Measurements from ENCODE around the gene PODN. TPM values are rescaled to one million over a fixed set of nuclear protein-coding genes. Genes with fewer than 3 reads are reported as not detected.

The PODN gene
- total RNA-seq, 3 donors from 2014 or later (not counting 1 experiment from before 2014, with no cell fraction given) = 8.8 to 13.2 (median 11.2) TPM

- ATAC-seq = peak; percentile 72 to 88 (median 88)
- Mint-ChIP-seq H3K4me1 (peaks cover 24 to 27% of the 10 kb centered on the region in 2 donors), H3K36me3 (no peaks in the 10 kb centered on the region), H3K27me3 (ENCODE audit: low read depth in 2 of 2) (no peaks in the 10 kb centered on the region), H3K27ac (peak overlapping the region; percentile 30 to 59), H3K4me3 (peak overlapping the region; percentile 59), H3K9me3 (no peaks in the 10 kb centered on the region)
- Histone ChIP-seq H3K36me3 (ENCODE audit: control insufficient read depth, insufficient read depth, low read length) (no peaks in the 10 kb centered on the region), H3K4me3 (ENCODE audit: low read length) (no peak overlapping the region), H3K27ac (ENCODE audit: low read length) (no peak overlapping the region), H3K27me3 (ENCODE audit: control insufficient read depth, insufficient read depth, low read length) (no peaks in the 10 kb centered on the region), H3K9me3 (ENCODE audit: control insufficient read depth, insufficient read depth, low read length) (no peaks in the 10 kb centered on the region), H3K4me1 (ENCODE audit: control insufficient read depth, insufficient read depth, low read length) (peaks cover 28% of the 10 kb centered on the region)
- intact Hi-C loops (cut with micrococcal nuclease) = no loop called here
- DNase-seq = peak; percentile 37 to 45
- TF ChIP-seq, protein P1, sequence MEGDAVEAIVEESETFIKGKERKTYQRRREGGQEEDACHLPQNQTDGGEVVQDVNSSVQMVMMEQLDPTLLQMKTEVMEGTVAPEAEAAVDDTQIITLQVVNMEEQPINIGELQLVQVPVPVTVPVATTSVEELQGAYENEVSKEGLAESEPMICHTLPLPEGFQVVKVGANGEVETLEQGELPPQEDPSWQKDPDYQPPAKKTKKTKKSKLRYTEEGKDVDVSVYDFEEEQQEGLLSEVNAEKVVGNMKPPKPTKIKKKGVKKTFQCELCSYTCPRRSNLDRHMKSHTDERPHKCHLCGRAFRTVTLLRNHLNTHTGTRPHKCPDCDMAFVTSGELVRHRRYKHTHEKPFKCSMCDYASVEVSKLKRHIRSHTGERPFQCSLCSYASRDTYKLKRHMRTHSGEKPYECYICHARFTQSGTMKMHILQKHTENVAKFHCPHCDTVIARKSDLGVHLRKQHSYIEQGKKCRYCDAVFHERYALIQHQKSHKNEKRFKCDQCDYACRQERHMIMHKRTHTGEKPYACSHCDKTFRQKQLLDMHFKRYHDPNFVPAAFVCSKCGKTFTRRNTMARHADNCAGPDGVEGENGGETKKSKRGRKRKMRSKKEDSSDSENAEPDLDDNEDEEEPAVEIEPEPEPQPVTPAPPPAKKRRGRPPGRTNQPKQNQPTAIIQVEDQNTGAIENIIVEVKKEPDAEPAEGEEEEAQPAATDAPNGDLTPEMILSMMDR (IDR thresholded peaks at IDR 0.05) = no peak
- 65% methylated on average over 8 of the region's 8 CpGs for WGBS (ENCODE audit: insufficient coverage)
These were observed 22.6 kb downstream of the PODN start for GRCh38 chr1:53084589-53084971.

- H3K27me3 Mint-ChIP-seq (ENCODE audit: low read depth in 2 of 2) = no peaks in the 10 kb centered on the region
- ATAC-seq = no peak
- intact Hi-C loops (cut with micrococcal nuclease) = no loop called here
- no peak overlapping the region for H3K4me3 Mint-ChIP-seq
- 95% methylated on average over 8 of the region's 8 CpGs for WGBS (ENCODE audit: insufficient coverage)
- TF ChIP-seq, protein P1 (IDR thresholded peaks at IDR 0.05) = no peak
- Histone ChIP-seq H3K9me3 (ENCODE audit: control insufficient read depth, insufficient read depth, low read length) (no peaks in the 10 kb centered on the region), H3K4me3 (ENCODE audit: low read length) (no peak overlapping the region), H3K4me1 (ENCODE audit: control insufficient read depth, insufficient read depth, low read length) (peaks cover 32% of the 10 kb centered on the region), H3K36me3 (ENCODE audit: control insufficient read depth, insufficient read depth, low read length) (no peaks in the 10 kb centered on the region), H3K27me3 (ENCODE audit: control insufficient read depth, insufficient read depth, low read length) (no peaks in the 10 kb centered on the region), H3K27ac (ENCODE audit: low read length) (no peak overlapping the region)
- H3K9me3 Mint-ChIP-seq = no peaks in the 10 kb centered on the region
- peaks cover 24 to 27% of the 10 kb centered on the region in 2 donors for H3K4me1 Mint-ChIP-seq
- no peak for DNase-seq
- H3K36me3 Mint-ChIP-seq = no peaks in the 10 kb centered on the region
- no peak overlapping the region for H3K27ac Mint-ChIP-seq
These were observed 23.4 kb downstream of the PODN start for GRCh38 chr1:53085405-53085804.

DNA sequence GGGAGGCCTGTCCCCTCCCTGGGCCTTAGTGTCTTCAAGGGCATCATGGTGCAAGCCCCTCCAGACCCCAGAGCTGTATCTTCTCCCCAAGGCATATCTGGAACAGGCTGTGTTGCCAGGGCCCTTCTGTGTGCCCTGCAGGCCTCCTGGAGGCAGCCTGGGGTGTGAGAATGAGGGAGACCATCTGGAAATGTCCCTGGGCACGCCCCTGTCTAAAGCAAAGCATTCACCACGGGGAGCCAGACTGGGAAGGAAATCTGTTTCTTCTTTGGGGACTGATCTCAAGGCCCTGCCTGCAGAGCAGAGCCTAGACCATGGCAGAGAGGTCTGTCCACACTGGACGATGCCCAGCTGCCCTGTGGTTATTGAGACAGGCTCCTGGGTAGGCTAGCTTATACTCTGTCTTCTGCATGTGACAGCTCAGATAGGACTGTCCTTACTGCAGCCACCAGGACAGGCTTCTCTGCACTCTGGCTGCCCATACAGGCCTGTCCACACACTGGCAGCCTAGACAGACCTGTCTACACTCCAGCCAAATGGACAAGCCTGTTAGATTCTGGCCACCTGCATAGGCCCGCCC lies 24.6 kb downstream of the PODN start:
- H3K4me1 Mint-ChIP-seq = peaks cover 24 to 32% of the 10 kb centered on the region in 2 donors
- TF ChIP-seq, protein P1 (IDR thresholded peaks at IDR 0.05) = no peak
- no peak overlapping the region for H3K4me3 Mint-ChIP-seq
- H3K36me3 Mint-ChIP-seq = no peaks in the 10 kb centered on the region
- Histone ChIP-seq H3K4me3 (ENCODE audit: low read length) (no peak overlapping the region), H3K9me3 (ENCODE audit: control insufficient read depth, insufficient read depth, low read length) (no peaks in the 10 kb centered on the region), H3K27ac (ENCODE audit: low read length) (no peak overlapping the region), H3K4me1 (ENCODE audit: control insufficient read depth, insufficient read depth, low read length) (peaks cover 39% of the 10 kb centered on the region), H3K36me3 (ENCODE audit: control insufficient read depth, insufficient read depth, low read length) (no peaks in the 10 kb centered on the region), H3K27me3 (ENCODE audit: control insufficient read depth, insufficient read depth, low read length) (no peaks in the 10 kb centered on the region)
- H3K27me3 Mint-ChIP-seq (ENCODE audit: low read depth in 2 of 2) = no peaks in the 10 kb centered on the region
- no peak overlapping the region for H3K27ac Mint-ChIP-seq
- ATAC-seq (no peak), DNase-seq (no peak)
- no peaks in the 10 kb centered on the region for H3K9me3 Mint-ChIP-seq
- WGBS (ENCODE audit: insufficient coverage) = 90% methylated on average over 4 of the region's 4 CpGs
- intact Hi-C loops (cut with micrococcal nuclease) = no loop called here

Data from natural killer cell (primary cell).